Measurements from ENCODE around the gene ZFAND6.
"Not testable (repeated sequence)": the region's sequence is repeated elsewhere in the genome, so short reads cannot be mapped to it uniquely, and the experiment has no call there.

ZFAND6 gene

DNA sequence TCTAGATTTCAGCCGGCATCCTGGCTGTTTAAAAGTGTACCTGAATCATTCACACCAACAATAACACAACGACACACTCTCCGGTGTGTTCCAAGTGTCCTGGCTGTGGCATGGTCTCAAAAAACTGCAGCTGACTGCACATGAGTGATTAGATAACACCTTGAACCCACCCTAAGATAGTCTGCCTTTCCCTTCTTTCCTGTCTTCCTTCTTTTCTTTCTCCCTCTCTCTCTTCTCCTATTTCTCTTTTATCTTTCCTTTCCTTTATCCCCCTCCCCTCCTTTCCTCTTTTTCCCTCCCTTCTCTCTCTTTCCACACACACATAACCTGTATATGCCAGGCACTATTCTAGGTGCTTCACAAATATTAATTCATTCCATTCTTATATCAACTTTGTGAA is 92.1 kb downstream of the ZFAND6 start:
- no peak overlapping the region for H3K4me3 ChIP-seq (ENCODE audit: low read depth, low read length)
- DNase-seq (ENCODE audit: low read depth) = no peak
- TF ChIP-seq, protein P1, sequence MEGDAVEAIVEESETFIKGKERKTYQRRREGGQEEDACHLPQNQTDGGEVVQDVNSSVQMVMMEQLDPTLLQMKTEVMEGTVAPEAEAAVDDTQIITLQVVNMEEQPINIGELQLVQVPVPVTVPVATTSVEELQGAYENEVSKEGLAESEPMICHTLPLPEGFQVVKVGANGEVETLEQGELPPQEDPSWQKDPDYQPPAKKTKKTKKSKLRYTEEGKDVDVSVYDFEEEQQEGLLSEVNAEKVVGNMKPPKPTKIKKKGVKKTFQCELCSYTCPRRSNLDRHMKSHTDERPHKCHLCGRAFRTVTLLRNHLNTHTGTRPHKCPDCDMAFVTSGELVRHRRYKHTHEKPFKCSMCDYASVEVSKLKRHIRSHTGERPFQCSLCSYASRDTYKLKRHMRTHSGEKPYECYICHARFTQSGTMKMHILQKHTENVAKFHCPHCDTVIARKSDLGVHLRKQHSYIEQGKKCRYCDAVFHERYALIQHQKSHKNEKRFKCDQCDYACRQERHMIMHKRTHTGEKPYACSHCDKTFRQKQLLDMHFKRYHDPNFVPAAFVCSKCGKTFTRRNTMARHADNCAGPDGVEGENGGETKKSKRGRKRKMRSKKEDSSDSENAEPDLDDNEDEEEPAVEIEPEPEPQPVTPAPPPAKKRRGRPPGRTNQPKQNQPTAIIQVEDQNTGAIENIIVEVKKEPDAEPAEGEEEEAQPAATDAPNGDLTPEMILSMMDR (IDR thresholded peaks at IDR 0.05; ENCODE audit: low read depth, low read length, missing control alignments) = no peak
- in situ Hi-C loops (cut with HindIII; ENCODE audit: low sequenced_read_pairs) = no loop called here

DNA sequence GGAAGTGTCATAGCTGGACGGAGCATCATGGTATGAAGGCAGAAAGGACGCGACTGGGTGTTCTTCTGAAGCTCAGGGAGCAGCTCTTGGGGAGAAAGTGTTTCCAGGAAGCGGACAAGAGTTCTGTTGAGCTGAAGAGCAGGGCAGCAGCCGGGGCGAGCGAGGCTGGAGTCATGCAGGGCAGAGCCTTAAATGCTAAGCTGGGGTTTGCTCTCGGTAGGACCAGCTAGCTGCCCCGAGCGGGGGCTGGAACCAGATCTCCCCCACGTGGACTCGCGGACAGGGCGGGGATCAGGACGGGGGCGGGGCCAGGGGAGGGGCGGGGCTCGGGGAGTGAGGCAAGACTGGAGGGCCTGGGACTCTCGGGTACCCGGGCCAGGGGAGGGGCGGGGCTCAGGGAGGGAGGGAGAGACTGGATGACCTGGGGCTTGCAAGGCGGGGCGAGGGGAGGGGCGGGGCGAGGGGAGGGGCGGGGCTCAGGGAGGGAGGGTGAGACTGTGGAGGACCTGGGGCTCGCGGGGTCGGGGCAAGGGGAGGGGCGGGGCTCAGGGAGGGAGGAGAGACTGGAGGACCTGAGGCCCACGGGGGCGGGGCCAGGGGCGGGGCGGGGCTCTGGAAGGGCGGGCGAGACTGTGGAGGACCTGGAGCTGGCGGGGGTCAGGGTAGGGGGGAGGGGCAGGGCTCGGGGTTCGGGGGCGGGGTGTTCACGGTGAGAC is 92.9 kb downstream of the ZFAND6 start:
- in situ Hi-C loops (cut with HindIII; ENCODE audit: low sequenced_read_pairs) = no loop called here
- TF ChIP-seq, protein P1 (IDR thresholded peaks at IDR 0.05; ENCODE audit: low read depth, low read length, missing control alignments) = no peak
- H3K4me3 ChIP-seq (ENCODE audit: low read depth, low read length) = peak overlapping the region; percentile 69
- DNase-seq (ENCODE audit: low read depth) = peak; percentile 76

DNA sequence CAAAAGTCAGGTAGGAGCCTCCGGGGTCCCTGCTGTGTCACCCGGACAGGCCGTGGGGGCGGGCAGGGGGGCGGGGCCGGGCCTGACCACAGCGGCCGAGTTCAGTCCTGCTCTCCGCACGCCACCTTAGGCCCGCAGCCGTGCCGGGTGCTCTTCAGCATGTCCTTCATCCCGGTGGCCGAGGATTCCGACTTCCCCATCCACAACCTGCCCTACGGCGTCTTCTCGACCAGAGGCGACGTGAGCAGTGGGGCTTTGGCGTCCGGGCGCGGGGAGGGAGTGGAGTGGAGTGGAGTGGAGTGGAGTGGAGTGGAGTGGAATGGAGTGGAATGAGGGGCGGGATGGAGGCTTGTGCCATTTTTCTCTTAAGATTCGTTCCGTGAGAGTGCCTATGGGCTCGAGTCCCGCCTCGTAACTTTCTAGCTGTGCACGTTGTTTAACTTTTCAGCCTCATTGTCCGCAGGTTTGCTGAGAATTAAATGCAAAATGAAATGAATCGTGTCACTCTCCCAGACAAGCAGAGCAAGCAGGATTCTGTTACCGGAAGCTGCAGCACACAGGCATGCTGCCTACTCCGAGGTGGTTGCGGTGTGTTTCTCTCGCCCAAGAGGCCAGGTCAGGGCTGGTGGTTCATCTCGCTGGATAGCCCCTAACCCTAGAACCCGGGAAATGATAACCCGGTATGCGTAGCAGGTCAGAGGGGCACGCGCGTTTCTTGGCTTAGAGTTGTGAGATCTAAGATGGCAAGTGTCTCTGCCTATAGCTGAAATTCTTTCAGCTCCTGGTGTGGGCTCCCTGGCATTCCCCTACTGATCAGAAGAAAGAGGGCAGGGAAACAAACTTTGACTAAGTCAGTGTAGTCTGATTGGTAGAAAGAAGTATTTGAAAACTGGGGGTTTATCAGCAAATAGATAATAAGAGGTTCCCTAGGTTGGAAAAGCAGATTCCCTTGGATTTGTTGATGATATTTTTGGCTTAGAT is 93.7 kb downstream of the ZFAND6 start, which contains the start of gene FAH:
TSS of gene FAH (plus strand) at position 104 of the 981 bp plus-strand sequence. CDS start at position 160, 56 bp downstream.
- DNase-seq (ENCODE audit: low read depth) = no peak
- peak within 1 kb of the TSS; percentile 69 for H3K4me3 ChIP-seq (ENCODE audit: low read depth, low read length)
- in situ Hi-C loops (cut with HindIII; ENCODE audit: low sequenced_read_pairs) = no loop called here
- TF ChIP-seq, protein P1 (IDR thresholded peaks at IDR 0.05; ENCODE audit: low read depth, low read length, missing control alignments) = no peak

DNA sequence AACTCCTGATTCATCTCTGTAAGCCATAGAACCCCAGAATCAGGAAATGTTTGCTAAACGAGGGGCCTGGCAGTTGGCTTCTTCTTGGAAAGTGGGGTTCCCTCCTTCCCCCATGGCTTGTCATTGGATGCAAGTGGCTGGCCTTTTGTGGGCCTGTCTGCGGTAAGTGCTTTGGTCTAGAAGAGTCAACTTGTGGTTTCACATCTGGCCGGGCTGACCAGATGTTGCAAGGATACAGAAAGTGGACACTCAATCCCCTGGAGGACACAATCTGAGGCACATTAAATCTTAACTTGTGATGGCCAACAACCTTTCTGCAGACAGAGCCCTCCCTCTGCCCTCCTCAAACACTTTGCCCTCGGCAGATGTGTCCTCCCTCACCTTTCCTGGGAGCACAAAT is 94.4 kb downstream of the ZFAND6 start:
- TF ChIP-seq, protein P1 (IDR thresholded peaks at IDR 0.05; ENCODE audit: low read depth, low read length, missing control alignments) = no peak
- DNase-seq (ENCODE audit: low read depth) = no peak
- in situ Hi-C loops (cut with HindIII; ENCODE audit: low sequenced_read_pairs) = no loop called here
- no peak overlapping the region for H3K4me3 ChIP-seq (ENCODE audit: low read depth, low read length)

DNA sequence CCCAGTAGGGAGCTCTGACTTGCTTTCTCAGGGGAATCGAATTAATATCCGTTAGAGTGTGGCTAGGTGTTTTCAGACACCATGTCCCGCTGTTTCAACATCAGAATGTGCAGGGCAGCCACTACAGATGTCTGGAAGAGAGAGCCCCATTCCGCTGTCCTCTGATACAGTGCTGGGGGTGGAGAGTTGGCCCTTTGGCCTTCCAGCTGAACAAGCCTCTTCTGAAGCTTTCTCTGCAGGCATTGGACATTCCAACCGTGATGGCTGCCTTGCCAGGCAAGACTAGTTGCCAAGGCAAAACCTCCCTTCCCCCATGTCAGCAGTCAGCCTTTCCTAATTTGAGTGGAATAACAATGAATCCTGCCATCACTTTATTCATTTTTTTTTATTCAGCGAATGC is 94.9 kb downstream of the ZFAND6 start:
- in situ Hi-C loops (cut with HindIII; ENCODE audit: low sequenced_read_pairs) = no loop called here
- no peak for DNase-seq (ENCODE audit: low read depth)
- no peak overlapping the region for H3K4me3 ChIP-seq (ENCODE audit: low read depth, low read length)
- TF ChIP-seq, protein P1 (IDR thresholded peaks at IDR 0.05; ENCODE audit: low read depth, low read length, missing control alignments) = no peak

DNA sequence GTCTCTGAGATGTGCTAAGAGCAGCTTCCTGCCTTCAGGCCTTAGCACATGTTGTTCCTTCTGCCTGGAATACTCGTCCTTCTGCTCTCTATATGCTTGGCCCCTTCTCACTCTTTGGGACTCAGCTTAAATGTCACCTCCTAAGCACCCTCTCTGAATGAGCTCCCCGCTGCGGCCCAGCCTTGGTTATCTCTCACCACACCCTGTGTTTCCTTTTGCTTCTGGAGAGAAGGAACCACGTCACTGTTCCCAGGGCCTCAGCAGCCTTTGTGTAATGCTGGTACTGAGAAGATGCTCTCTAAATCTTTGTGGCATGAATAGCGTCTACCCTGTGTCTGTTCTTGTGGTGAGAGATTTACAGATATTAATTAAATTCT is 95.5 kb downstream of the ZFAND6 start:
- TF ChIP-seq, protein P1 (IDR thresholded peaks at IDR 0.05; ENCODE audit: low read depth, low read length, missing control alignments) = no peak
- DNase-seq (ENCODE audit: low read depth) = no peak
- in situ Hi-C loops (cut with HindIII; ENCODE audit: low sequenced_read_pairs) = no loop called here
- no peak overlapping the region for H3K4me3 ChIP-seq (ENCODE audit: low read depth, low read length)

DNA sequence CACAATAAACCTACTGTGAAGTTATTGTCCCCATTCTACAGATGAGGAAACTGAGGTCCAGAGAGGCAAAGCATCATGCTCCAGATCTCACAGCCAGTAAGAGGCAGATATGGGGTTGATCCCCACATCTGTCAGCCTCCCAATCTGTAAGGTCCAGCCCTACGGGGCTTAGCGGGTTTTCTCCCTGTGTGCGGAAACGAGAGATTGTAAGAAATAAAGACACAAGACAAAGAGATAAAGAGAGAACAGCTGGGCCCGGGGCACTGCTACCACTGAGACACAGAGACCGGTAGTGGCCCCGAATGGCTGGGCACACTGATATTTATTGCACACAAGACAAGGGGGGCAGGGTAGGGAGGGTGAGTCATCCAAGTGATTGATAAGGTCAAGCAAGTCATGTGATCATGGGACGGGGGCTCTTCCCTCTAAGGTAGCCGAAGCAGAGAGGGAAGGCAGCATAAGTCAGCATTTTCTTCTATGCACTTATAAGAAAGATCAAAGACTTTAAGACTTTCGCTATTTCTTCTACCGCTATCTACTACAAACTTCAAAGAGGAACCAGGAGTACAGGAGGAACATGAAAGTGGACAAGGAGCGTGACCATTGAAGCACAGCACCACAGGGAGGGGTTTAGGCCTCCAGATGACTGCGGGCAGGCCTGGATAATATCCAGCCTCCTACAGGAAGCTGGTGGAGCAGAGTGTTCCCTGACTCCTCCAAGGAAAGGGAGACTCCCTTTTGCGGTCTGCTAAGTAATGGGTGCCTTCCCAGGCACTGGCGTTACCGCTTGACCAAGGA is 96.1 kb downstream of the ZFAND6 start:
- H3K4me3 ChIP-seq (ENCODE audit: low read depth, low read length); in situ Hi-C loops (cut with HindIII; ENCODE audit: low sequenced_read_pairs); DNase-seq (ENCODE audit: low read depth): not testable (repeated sequence)

Measured in astrocyte of the cerebellum (primary cell).